PFSK-1 (cell line): Measurements from ENCODE around the gene AREL1.

Experiments
- POLR2AphosphoS5 ChIP-seq: IDR thresholded peaks from 2 replicates; pipeline ENCODE4 v1.6.1; 2012; ENCODE audit warnings: low read depth, mild to moderate bottlenecking, control low read depth, low read length, moderate library complexity
- SIN3A ChIP-seq: IDR thresholded peaks from 2 replicates; pipeline ENCODE4 v1.6.1; 2012; ENCODE audit warnings: mild to moderate bottlenecking, low read length, moderate library complexity, borderline replicate concordance; ENCODE audit not compliant: insufficient read depth
- TAF1 ChIP-seq: IDR thresholded peaks from 2 replicates; pipeline ENCODE4 v1.6.1; 2012; ENCODE audit warnings: low read length, control low read depth, borderline replicate concordance; ENCODE audit not compliant: insufficient read depth

DNA sequence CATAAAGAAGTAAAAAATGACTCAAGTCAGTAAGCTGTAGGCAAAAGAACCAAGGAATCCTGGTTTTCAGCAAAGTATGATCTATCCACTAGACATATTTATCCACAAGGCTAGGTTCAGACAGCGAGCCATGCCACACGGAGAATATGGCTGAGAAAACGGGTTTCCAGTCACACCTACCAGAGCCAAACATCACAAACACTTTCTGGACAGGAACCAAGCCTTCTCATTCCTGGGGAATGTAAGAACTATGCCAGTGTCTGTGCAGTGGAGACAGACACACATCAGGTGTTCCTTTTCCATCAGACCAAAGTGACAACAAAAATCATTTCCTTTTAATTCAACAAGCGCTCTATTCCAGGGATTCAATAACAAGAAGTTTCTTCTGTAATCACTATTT lies 41.1 kb downstream of the AREL1 start:
- TF ChIP-seq POLR2AphosphoS5, result no peak
- no peak for TF ChIP-seq SIN3A
- TF ChIP-seq TAF1, result no peak
